Kidney (tissue), 14 donors: ENCODE measurements around the gene NPC2. TPM values are rescaled to one million over a fixed set of nuclear protein-coding genes. Genes with fewer than 3 reads are reported as not detected.

ENCODE experiments used
- DNase-seq, 5 donors: peaks; one replicate each; pipeline ENCODE4 v3.0.0-alpha.2; 2013 to 2020
- FAIRE-seq: peaks from 2 replicates; lab custom pipeline; 2012; peaks lifted over from hg19 to GRCh38; lab: Jason Lieb, UNC
- H3K27ac ChIP-seq, 2 donors: one replicate each; pipeline ENCODE4 v1.7.0; 2013; ENCODE audit warnings: low read depth in 2 of 2, low read length in 2 of 2, inconsistent platforms in 1 of 2
- H3K27me3 ChIP-seq: one replicate; pipeline ENCODE4 v1.7.1; 2013; ENCODE audit warnings: low read length, inconsistent platforms; ENCODE audit not compliant: control insufficient read depth, insufficient read depth
- H3K36me3 ChIP-seq, 3 donors: one replicate each; pipeline versions ENCODE4 v1.7.0 to v1.7.1; 2013; ENCODE audit warnings: low read length in 3 of 3, control low read depth in 1 of 3, inconsistent platforms in 1 of 3; ENCODE audit not compliant: insufficient read depth in 3 of 3, control insufficient read depth in 2 of 3
- H3K4me1 ChIP-seq, 3 donors: one replicate each; pipeline versions ENCODE4 v1.7.0 to v1.7.1; 2013; ENCODE audit warnings: low read length in 3 of 3, inconsistent platforms in 1 of 3, low read depth in 1 of 3; ENCODE audit not compliant: control insufficient read depth in 2 of 3, insufficient read depth in 2 of 3
- H3K4me3 ChIP-seq, 3 donors: one replicate each; pipeline versions ENCODE4 v1.7.0 to v1.8.1; 2013; ENCODE audit warnings: low read length in 3 of 3, control low read depth in 1 of 3, inconsistent platforms in 1 of 3
- H3K9ac ChIP-seq, 3 donors: one replicate each; pipeline versions ENCODE4 v1.7.0 to v1.7.1; 2013; ENCODE audit warnings: low read length in 3 of 3, control low read depth in 1 of 3, inconsistent platforms in 1 of 3
- H3K9me3 ChIP-seq, 3 donors: one replicate each; pipeline versions ENCODE4 v1.7.0 to v1.7.1; 2013; ENCODE audit warnings: low read length in 3 of 3, control low read depth in 1 of 3, inconsistent platforms in 1 of 3; ENCODE audit not compliant: control insufficient read depth in 2 of 3, insufficient read depth in 1 of 3
- intact Hi-C: fragments of 100-400 bp; cut with DNase I; formaldehyde crosslinking; loops from one replicate; pipeline ENCODE4 v1.11.1; 2022
- polyA plus RNA-seq: library from polyadenylated mRNA; stranded (reverse); fragments of 350-450 nt; fragmentation: Illumina TruSeq; extraction: RNeasy Lipid Tissue Mini Kit (QIAGEN cat#74804); gene quantifications from one replicate; pipeline ENCODE4 v1.2.3, GENCODE V29; 2014; ENCODE audit warnings: low read depth, low replicate concordance; ENCODE audit not compliant: insufficient read depth
- total RNA-seq: library from RNA; stranded (reverse); fragmentation: NEBNext Ultra II Directional; extraction: Animal tissue kit (Norgen Biotek cat#: 25700); gene quantifications from one replicate; pipeline ENCODE4 v1.2.1, GENCODE V29; 2021
- TF ChIP-seq, protein P1 (sequence below): IDR thresholded peaks from 3 replicates; pipeline ENCODE4 v1.5.1; 2012; ENCODE audit warnings: mild to moderate bottlenecking, moderate library complexity, borderline replicate concordance; ENCODE audit not compliant: insufficient read depth; ENCODE audit errors: extremely low read depth
- donor health status: control.
- donor health status: control.
- donor health status: control.
- donor health status: control.
- donor health status: control.
- donor health status: DM: yes; HTN: yes; CAD: no.
- donor health status: Normal renal cell carcinoma (clear cell type).

Gene NPC2
- total and polyA plus RNA-seq, 2 donors from 2014 or later = 217 to 435 TPM

DNA sequence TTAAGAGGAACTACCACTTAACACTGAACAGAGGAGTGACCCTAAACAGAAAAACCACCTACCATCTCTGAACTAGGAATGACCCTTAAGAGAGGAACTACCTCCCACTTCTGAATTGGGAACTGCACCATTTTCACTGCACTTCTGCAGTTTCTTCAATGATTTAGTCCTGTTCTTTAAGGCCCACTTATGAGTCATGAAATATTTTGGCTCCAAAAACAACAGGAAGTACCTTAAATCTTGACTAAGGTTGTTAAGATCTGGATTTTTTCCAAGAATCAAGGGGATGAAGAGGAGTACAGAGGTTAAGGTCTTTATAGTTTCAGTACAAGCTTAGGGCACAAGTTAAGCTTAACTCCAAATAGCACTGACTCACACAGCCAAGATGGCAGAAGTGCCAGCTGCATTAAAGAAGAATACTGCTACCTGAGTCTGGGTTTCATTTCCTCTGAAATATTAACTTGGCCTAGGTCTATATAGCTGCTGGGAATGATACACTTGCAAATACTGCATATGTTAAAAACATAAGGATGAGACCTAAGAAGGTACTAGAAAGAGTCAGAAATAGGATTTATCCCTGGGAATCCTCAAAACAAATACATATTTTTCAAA lies 4.2 kb downstream of the NPC2 start:
- Histone ChIP-seq H3K9me3 (no peaks in the 10 kb centered on the region), H3K36me3 (peaks cover 0 to 8% (median 5%) of the 10 kb centered on the region in 3 donors), H3K27me3 (no peaks in the 10 kb centered on the region), H3K27ac (no peak overlapping the region), H3K4me3 (no peak overlapping the region), H3K4me1 (peaks cover 2 to 7% (median 6%) of the 10 kb centered on the region in 3 donors), H3K9ac (no peak overlapping the region)
- TF ChIP-seq, protein P1, sequence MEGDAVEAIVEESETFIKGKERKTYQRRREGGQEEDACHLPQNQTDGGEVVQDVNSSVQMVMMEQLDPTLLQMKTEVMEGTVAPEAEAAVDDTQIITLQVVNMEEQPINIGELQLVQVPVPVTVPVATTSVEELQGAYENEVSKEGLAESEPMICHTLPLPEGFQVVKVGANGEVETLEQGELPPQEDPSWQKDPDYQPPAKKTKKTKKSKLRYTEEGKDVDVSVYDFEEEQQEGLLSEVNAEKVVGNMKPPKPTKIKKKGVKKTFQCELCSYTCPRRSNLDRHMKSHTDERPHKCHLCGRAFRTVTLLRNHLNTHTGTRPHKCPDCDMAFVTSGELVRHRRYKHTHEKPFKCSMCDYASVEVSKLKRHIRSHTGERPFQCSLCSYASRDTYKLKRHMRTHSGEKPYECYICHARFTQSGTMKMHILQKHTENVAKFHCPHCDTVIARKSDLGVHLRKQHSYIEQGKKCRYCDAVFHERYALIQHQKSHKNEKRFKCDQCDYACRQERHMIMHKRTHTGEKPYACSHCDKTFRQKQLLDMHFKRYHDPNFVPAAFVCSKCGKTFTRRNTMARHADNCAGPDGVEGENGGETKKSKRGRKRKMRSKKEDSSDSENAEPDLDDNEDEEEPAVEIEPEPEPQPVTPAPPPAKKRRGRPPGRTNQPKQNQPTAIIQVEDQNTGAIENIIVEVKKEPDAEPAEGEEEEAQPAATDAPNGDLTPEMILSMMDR = no peak
- intact Hi-C loops = no loop called here
- DNase-seq (peak in 2 of 5 donors; percentile 36 to 47), FAIRE-seq (no peak)

DNA sequence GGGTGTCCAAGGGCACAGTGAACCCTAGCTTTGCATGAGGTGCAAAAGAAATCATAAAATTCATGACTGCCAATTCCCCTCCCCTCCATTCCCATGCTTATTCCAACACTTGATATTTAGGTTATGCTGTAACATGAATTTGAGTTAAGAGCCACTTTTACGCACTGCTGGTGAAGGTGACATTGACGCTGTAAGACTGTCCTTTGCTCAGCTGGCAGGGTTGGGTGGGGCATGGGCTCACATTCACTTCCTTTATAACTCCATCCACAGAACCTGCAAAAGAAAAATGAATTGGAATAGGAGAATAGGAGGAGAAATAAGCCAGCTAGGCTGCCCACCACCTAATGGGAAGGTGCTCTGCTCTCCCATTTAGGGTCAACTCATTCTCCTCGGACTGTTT lies 6.9 kb downstream of the NPC2 start:
- Histone ChIP-seq H3K4me3 (no peak overlapping the region), H3K9ac (no peak overlapping the region), H3K36me3 (peaks cover 0 to 20% (median 18%) of the 10 kb centered on the region in 3 donors), H3K9me3 (no peaks in the 10 kb centered on the region), H3K27me3 (no peaks in the 10 kb centered on the region), H3K4me1 (peaks cover 0 to 2% (median 0%) of the 10 kb centered on the region in 3 donors), H3K27ac (no peak overlapping the region)
- FAIRE-seq (no peak), DNase-seq (no peak)
- TF ChIP-seq, protein P1 = no peak
- intact Hi-C loops = no loop called here

DNA sequence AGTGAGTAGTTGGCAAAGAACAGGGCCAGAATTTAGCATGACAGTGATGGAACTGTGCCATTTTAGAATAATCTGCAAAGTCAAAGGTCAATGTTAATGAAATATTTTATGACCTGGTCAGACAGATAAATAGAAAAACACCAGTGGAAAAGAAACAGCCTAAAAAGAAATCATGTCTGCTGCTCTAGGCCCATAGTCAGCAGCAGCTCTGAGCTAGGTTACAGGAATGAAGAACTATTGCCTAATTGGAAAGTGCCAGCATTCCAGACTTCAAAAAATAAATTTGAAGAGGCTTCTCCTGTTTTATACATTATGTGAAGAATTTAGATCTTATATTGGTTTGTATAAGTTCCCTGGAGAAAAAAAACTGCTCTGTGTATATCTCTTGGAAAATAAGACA lies 9.8 kb downstream of the NPC2 start:
- intact Hi-C loops = no loop called here
- H3K4me3 ChIP-seq = no peak overlapping the region
- no peaks in the 10 kb centered on the region for H3K4me1 ChIP-seq
- peaks cover 0 to 42% (median 23%) of the 10 kb centered on the region in 3 donors for H3K36me3 ChIP-seq
- no peaks in the 10 kb centered on the region for H3K9me3 ChIP-seq
- H3K9ac ChIP-seq = no peak overlapping the region
- TF ChIP-seq, protein P1 = no peak
- FAIRE-seq (no peak), DNase-seq (no peak)
- no peak overlapping the region for H3K27ac ChIP-seq
- H3K27me3 ChIP-seq = no peaks in the 10 kb centered on the region
